ENCODE measurements around the gene ART1.
"Not testable (repeated sequence)": the region's sequence is repeated elsewhere in the genome, so short reads cannot be mapped to it uniquely, and the experiment has no call there.

Gene ART1, protein sequence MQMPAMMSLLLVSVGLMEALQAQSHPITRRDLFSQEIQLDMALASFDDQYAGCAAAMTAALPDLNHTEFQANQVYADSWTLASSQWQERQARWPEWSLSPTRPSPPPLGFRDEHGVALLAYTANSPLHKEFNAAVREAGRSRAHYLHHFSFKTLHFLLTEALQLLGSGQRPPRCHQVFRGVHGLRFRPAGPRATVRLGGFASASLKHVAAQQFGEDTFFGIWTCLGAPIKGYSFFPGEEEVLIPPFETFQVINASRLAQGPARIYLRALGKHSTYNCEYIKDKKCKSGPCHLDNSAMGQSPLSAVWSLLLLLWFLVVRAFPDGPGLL

DNA sequence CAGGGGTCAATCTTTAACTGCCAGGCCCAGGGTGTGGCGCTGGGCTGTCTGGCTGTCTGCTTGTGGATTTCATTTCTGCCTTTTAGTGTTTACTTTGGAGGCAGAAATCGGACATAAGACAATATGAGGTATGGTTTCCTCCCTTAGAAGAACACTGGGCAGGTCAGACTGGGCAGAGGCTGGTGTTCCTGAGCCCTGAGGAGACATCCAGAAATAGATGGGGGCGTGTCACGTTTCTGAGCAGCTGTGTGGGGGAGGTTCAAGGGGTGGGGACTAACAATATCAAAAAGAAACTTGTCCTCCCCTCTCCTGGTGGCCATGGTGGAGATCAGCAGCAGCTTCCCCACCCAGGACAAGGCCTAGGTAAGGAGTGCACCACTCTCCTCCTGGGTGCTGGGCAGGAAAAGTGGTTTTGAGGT is at the start of gene ART1:
Gene ART1 (plus strand): TSS at position 312 of the 419 bp plus-strand sequence. CDS start 14,086 bp downstream, outside the sequence.
- no peak for DNase-seq

DNA sequence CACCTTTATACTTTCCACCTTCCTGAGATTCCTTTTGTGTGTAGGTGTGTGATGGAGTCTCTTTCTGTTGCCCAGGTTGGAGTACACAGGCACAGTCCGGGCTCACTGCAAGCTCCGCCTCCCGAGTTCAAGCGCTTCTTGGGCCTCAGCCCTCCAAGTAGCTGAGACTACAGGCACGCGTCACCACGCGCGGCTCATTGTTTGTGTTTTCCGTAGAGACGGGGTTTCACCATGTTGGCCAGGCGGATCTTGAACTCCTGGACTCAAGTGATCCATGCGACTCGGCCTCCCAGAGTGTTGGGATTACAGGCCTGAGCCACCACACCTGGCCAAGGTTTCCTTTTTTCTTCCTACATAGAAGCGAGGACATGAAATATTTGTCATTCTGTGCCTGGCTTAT is 47.2 kb upstream of the ART1 start:
- not testable (repeated sequence) for DNase-seq

DNA sequence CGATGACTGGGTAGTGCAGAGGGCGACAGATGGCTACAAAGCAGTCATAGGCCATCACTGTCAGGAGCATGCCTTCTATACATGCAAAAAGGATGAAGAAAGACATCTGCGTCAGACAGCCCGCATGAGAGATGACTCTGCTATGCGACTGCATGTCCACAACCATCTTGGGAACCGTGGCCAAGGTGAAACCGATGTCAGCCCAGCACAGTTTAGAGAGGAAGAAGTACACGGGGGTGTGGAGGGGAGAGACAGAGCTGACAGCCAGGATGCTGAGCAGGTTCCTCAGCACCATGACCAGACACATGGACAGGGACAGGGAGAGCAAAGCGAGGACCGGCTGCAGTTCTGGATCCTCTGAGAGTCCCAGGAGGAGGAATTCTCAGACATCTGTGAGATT is 44.7 kb upstream of the ART1 start:
- not testable (repeated sequence) for DNase-seq

DNA sequence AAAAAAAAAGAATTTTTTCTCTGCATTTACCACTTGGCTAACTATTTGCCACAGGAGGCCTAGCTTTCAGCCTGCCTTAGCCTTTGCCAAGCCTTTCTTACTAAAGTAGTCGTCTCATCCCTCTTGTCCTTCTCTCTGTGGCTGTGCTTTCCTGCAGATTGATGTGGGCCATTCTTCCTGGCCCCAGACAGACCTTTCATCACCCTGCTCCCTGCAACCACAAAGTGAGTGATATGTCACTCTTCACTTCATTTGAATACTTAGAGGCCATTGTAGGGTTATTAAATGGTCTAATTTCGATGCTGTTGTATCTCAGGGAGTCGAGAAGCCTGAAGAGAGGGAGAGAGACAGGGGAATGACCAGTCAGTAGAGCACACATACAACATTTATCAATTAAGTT is 40.8 kb upstream of the ART1 start:
- DNase-seq, result no peak

DNA sequence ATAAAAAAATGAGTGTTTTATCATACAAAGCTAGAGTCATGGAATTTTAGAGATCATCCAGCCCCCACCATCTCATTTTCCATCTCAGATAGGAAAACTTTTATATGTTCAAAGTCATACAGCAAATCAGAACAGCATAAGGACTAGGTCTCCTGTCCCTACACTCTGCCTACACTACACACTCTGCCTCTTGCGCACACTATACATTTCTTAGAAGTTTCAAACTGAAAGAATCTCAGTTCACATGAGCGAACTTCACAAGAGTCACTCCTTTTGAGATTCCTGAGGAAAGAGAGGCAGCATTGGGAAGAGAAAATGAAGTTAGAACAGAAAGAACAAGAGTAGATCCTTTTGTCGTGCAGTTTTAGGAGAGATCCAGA is 39.7 kb upstream of the ART1 start:
- no peak for DNase-seq

DNA sequence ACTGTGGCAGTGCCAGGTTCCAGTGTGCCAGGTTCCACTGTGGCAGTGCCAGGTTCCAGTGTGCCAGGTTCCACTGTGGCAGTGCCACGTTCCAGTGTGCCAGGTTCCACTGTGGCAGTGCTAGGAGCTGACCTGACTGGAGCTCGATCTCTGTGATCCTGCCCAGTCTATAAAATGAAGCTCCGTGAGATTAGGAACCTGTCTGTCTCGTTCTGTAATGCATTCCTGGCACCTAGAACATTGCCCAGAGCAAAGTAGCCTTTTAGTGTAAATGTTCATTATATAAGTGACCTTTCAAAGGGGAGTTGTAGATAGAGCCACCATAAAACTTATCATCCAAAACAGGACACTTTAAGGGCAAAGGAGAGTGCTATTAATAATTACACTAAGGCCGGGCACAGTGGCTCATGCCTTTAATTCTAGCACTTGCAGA is 39.1 kb upstream of the ART1 start:
- no peak for DNase-seq

DNA sequence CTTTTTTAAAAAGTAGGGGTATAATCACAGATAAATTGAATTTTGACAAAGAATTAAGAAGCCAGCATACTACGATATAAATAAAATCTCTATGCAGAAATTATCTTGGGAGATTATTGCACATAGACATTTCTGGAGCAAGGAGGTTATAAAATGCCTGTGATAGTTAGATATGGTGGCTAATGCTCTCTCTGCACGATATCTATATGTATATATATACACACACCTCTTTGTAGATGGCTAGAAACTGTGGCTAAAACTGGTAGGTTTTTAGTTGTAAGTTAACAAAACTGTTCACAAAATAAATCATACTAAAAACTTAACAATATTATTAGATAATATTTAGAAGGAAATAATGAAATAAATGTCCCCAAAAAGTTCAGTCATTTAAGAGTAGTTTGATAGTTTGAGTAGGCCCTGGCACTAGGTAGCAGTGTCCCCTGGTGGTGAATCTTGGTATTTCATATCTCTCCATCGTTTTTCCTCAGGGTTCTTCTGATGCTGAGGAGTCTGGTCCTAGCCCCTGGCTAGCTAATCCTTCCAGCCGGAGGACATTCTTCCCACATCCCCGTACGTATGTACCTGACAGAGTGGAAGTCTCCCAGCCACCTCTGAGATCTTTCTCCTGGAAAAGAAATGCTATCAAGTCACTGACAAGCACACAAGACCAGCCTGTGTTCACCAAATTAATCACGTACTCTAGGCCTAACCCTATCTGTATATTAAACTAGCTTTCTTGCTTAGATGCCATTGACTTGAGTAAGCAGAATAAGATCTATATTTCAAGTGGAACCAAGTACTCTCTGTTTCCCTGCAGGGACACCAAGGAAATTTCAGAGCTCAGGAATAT is 35.3 kb upstream of the ART1 start:
- no peak for DNase-seq

DNA sequence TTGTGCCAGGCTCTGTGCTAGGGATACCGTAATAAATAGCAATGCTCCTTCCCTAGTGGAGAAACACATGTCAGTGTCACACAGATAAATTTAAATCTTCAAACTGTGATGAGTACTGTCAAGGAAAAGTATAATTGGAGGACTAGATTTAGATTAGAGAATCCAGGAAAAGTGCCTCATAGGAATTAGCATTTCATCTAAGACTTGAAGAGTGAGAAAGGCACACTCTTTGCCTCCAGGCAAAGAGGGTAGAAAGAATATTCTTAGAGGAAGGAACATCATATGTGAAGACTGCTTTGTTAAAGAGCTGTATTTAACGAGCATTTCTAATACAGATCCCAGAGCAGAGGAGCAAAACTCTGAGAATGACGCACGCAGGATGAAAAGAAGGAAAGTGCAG is 34.1 kb upstream of the ART1 start:
- DNase-seq, result no peak

DNA sequence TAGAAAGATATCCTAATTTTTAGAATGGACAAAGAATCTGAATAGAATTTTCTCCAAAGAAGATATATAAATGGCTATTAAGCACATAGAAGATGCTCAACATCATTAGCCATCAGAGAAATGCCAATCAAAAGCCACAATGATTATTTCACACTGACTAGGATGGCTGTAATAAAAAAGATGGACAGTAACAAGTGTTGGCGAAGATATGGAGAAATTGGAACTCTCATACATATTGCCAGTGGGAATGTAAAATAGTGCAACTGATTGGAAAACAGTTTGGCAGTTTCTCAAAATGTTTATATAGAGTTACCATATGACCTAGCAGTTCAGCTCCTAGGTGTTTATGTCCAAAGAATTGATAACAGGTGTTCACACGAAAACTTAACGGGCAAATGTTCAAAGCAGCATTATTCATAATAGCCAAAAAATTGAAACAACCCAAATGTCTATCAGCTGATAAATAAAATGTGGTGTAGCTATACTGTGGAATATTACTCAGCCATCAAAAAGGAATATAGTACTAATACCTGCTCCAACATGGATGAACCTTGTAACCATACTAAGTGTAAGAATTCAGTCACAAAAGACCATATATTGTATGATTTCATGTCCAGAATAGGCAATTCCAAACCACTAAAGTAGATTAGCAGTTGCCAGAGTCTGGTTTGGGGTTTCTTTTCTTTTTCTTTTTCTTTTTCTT is 32.8 kb upstream of the ART1 start:
- DNase-seq, result no peak

DNA sequence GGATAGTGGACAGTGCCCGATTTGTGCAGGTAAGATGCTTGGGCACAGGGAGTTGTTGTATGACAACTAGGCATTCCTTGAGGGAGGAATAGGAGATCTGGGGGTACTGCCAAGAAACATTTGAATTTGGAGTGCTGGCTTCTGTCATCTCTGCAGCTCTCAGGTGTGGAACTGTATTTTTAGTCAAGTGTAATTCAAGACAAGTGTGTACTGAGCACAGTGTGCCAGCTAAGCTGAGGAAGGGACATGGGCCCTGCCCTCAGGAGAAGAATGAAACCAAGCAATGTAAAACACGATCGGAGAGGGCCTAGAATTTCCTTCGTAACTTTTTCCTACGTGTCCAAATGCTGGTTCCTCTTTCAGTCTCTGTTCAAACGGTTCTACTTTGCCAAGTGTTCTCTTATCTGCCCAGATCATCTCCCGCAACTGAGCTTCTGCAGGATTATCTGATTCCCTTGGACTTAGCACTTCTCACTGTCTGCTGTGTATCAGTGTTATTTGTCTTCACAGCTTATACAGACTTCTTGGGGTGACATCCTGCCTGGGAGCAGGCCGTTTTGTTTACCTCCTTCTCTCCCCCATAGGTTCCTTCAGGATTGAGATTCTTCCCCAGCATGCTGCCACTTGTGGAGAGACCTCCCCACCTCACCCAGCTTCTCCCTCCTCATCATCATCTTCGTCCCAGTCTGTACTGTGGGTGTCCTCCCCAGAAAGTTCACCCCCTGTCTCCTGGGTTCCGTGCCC is 30.8 kb upstream of the ART1 start:
- no peak for DNase-seq

DNA sequence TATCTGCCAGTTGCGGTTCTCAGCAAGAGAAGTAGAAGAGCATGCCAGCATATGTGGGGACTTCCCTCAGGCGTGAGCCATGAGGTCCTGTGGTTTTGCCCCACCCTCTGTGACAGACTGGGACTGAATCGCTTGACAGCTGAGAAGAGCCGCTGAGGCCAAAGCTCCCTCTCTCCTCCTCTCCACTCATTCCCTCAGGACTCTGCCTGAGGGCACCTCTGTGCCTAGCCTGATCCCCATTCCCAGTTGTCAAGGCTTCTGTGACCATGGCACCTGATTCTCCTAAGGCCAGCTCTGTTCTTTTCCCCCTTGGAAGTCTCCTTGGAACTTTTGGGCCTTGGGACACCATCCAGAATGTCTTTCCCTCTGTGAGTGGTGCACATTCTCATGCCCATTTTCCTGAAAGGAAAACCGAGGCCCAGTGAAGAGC is 30.2 kb upstream of the ART1 start:
- peak in 3 of 14 donors; percentile 2 to 15 (median 3) for DNase-seq

DNA sequence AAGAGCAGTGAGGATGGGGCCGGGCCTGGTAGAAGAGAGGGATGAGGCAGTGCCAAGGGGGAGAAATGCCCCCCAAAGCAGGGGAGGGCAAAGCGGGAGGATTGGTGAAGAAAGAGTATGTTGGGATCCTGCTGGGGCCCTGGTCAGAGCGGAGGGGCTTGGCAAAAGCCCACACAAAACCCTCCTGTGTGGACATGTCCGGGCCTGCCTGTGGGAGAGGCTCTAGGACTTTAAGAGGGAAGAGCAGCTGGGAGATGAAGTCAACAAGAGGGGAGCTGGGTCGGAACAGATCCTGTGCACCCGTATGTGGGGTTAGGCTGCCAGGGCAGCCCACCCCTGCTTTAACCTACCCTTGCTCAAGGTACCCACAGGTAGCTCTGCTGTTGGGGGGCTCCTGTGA is 28.9 kb upstream of the ART1 start:
- no peak for DNase-seq

DNA sequence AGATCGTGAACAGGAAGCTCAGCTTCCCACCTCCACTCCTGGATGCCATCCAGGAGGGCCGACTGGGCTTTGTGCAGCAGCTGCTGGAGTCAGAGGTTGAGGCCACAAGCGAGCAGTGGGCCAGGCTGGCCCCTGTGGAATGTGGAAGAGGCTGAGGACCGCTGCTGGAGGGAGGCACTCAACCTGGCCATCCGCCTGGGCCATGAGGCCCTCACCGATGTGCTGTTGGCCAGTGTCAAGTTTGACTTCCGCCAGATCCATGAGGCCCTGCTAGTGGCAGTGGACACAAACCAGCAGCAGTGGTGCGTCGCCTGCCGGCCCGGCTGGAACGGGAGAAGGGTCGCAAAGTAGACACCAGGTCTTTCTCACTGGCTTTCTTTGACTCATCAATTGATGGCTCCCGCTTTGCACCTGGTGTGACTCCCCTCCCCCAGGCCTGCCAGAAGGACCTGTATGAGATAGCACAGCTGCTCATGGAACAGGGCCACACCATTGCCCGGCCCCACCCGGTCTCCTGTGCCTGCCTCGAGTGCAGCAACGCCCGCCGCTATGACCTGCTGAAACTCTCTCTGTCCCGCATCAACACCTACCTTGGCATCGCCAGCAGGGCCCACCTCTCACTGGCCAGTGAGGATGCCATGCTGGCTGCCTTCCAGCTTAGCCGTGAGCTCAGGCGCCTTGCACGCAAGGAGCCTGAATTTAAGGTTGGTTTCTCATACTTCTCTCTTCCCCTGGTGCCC is 28.0 kb upstream of the ART1 start:
- DNase-seq, result no peak

DNA sequence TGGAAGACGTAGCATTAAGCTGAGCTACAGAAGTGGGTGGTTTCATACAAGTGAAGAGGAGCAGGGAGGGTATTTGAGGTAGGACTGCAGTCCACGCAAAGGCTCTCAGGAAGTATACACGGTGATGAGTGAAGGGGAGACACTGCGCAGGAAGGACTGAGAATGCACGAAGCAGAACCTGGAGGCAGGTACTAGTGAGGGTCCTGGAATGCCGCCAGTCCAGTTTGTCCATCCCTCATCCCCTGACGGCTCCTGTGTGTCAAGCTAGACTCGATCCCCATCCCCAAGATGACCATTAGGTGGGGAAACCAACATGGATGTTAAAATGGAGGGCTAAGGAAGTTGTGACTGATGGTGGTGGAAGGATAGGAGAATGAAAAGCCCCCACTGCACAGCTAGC is 26.9 kb upstream of the ART1 start:
- DNase-seq, result no peak

DNA sequence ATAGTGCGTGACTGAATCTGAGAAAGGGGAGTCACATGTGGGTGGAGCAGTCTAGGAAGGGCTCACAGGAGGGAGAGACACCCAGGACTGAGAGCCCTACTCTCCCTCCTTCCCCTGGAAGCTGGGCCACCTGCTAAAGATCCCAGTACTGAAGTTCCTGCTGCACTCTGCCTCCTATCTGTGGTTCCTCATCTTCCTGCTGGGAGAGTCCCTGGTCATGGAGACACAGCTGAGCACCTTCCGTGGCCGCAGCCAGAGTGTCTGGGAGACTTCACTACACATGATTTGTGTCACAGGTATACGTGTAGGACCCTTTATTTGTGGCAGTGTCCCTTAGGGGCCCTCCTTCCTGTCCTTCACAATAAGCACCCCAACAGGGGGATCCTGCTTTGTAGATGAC is 22.4 kb upstream of the ART1 start:
- no peak for DNase-seq

DNA sequence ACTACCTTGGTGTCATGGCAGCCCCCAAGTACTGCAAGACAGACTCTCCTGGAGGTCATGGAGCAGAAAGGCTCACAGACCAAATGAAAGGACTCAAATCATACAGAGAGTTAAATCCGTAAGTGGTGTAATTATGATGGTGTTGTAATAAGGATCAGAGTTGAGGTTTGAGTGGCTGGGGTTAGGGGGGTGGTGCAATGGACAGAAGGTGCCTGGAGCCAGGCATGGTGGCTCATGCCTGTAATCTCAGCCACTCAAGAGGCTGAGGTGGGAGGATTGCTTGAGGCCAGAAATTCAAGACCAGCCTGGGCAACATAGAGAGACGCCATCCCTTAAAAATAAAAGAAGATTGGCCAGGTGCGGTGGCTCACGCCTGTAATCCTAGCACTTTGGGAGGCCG is 21.8 kb upstream of the ART1 start:
- DNase-seq, result no peak

DNA sequence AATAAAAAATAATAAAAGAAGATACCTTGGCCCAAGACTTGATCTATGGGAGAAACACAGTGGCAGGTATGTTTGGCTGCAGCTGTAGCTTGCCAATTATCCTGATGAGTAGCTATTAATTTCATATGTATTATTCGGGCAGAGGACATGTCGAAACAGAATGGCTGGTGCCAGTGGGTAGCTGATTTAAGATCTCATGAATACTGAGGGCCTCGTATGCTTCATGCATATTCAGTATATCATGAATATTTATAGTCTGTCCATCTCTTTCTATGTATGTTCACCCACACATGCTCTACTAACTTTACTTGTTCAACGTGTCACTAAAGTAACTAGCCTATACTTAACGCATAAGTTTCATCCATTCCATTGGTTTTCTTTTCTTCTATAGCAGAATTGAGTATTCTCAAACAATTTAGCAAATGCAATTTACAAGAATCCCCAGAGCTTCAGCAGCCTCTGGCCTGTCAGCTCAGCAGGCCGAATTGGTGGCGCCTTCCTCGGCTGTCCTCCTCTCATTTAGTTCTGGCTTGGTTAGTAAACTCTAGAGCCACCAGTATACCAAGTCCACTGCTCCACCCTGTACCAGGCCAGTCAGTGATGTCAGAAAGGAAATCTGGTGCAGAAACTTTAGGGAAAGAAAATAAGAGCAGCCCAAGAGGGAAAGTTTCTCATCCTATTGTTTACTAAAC is 21.0 kb upstream of the ART1 start:
- DNase-seq, result no peak

DNA sequence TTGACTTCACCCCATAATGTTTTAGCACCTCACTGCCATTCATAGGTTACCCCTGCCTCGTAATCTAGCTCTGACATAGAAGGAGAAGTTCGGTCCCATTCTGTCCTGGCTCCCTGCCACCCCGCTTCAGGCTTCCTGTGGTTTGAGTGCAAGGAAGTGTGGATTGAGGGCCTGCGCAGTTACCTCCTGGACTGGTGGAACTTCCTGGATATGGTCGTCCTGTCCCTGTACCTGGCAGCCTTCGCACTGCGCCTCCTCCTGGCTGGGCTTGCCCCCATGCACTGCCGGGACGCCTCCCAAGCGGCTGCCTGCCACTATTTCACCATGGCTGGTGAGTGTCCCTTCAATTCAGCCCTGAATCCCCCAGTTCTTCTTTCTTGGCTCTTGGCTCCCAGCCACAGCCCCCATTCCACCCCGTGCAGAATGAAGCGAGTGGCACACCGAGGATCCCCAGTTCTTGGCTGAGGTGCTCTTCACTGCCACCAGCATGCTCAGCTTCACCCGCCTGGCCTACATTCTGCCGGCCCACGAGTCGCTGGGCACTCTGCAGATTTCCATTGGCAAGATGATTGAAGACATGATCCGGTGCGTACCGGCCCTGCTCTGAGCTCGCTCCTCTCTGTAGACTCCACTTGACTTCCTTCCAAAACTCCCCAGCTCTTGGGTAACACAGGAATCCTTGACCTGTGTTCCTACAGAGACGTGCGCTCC is 18.5 kb upstream of the ART1 start:
- DNase-seq, result peak in 5 of 14 donors; percentile 4 to 37 (median 15)

DNA sequence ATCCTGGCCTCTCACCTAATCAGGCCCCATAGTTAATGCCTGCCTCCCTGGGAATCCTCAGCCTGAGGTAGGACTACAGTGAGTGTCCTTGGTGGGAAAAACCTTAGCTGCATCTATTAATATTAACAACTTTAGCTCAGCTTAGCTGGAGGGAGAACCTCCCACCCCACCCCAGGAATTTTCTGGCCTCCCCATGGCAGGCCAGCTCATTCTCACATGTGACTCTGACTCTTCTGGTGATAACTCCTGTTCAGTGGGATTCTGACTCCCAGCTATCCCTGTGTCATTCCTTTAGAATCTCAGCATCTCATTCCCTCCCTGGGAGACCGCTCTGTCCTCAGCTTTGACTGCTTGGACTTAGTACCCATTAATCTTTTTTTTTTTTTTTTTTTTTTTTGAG is 17.6 kb upstream of the ART1 start:
- DNase-seq, result no peak

DNA sequence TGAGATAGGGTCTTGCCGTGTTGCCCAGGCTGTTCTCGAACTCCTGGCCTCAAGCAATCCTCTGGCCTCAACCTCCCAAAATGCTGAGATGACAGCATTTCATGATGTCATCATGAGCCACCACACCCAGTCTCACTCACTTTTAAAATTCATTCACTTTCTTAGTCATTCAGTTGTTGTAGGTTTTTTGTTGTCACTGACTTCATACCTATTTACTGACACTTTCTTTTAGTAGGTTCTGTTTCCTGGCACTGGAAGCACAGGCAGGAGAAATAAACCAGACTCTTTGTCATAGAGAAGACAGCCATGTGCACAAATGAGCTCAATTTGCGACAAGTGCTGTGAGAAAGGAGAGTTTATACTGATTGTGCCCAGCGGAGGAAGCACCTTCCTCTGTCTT is 13.6 kb upstream of the ART1 start:
- no peak for DNase-seq
